T follicular helper cell (primary cell): ENCODE measurements around the gene OR51M1.
"Not testable (repeated sequence)": the region's sequence is repeated elsewhere in the genome, so short reads cannot be mapped to it uniquely, and the experiment has no call there.

Experiments
- DNase-seq: peaks from one replicate; pipeline ENCODE4 v3.0.0-alpha.2; 2020; ENCODE audit warnings: low read depth
- total RNA-seq, 2 experiments: gene quantifications; one replicate each; lab custom pipeline; 2026; lab: John Stamatoyannopoulos, UW

The OR51M1 gene
- 0 to 0.06 reads per million in 2 experiments for total RNA-seq

GRCh38 chr11:5383576-5383975 is at the start of gene OR51M1:
TSS of gene OR51M1 (plus strand) at chr11:5383812. CDS start at chr11:5389399, 5,587 bp downstream.
- no peak for DNase-seq

GRCh38 chr11:5335170-5335569 is 48.4 kb upstream of the OR51M1 start:
- no peak for DNase-seq

- no peak for DNase-seq
These were observed 47.3 kb upstream of the OR51M1 start for GRCh38 chr11:5336331-5336730.

- not testable (repeated sequence) for DNase-seq
These were observed 46.4 kb upstream of the OR51M1 start for GRCh38 chr11:5337253-5337652.

GRCh38 chr11:5339771-5340322 is 43.8 kb upstream of the OR51M1 start:
- no peak for DNase-seq

- no peak for DNase-seq
These were observed 39.9 kb upstream of the OR51M1 start, which contains the start of gene OR51B5 for GRCh38 chr11:5343474-5344335. TSS of gene OR51B5 (minus strand) at chr11:5343524. CDS start at chr11:5343524, 0 bp downstream.

GRCh38 chr11:5345831-5346230 is 37.8 kb upstream of the OR51M1 start:
- DNase-seq = no peak

GRCh38 chr11:5348551-5349194 is 34.9 kb upstream of the OR51M1 start:
- no peak for DNase-seq

GRCh38 chr11:5349550-5349949 is 34.1 kb upstream of the OR51M1 start:
- DNase-seq = no peak

- no peak for DNase-seq
These were observed 32.4 kb upstream of the OR51M1 start, which contains the start of gene OR51B6 for GRCh38 chr11:5351208-5351607. TSS of gene OR51B6 (plus strand) at chr11:5351508. CDS start at chr11:5351508, 0 bp downstream.

GRCh38 chr11:5356031-5356430 is 27.6 kb upstream of the OR51M1 start:
- not testable (repeated sequence) for DNase-seq

GRCh38 chr11:5362017-5362625 is 21.5 kb upstream of the OR51M1 start:
- no peak for DNase-seq

GRCh38 chr11:5363679-5364078 is 19.9 kb upstream of the OR51M1 start:
- DNase-seq = no peak

- no peak for DNase-seq
These were observed 19.4 kb upstream of the OR51M1 start for GRCh38 chr11:5364214-5364613.

GRCh38 chr11:5366365-5366764 is 17.2 kb upstream of the OR51M1 start:
- DNase-seq = not testable (repeated sequence)

GRCh38 chr11:5366856-5367255 is 16.8 kb upstream of the OR51M1 start:
- no peak for DNase-seq

- DNase-seq = no peak
These were observed 16.1 kb upstream of the OR51M1 start for GRCh38 chr11:5367448-5368074.

- DNase-seq = no peak
These were observed 15.0 kb upstream of the OR51M1 start for GRCh38 chr11:5368502-5369043.

GRCh38 chr11:5369789-5370188 is 13.8 kb upstream of the OR51M1 start:
- no peak for DNase-seq

GRCh38 chr11:5380740-5381342 is 2.8 kb upstream of the OR51M1 start:
- peak; percentile 0 for DNase-seq

- DNase-seq = no peak
These were observed 723 bp downstream of the OR51M1 start for GRCh38 chr11:5384335-5384734.
